GM12873 (cell line): ENCODE data around the gene COL4A2.

Experiments
- TF ChIP-seq, protein P1 (sequence below): IDR thresholded peaks from 2 replicates; pipeline ENCODE4 v1.5.1; 2012; ENCODE audit warnings: low read depth, mild to moderate bottlenecking, moderate library complexity, low read length, control low read depth; ENCODE audit not compliant: insufficient read depth; ENCODE audit errors: missing control alignments

The COL4A2 gene

DNA sequence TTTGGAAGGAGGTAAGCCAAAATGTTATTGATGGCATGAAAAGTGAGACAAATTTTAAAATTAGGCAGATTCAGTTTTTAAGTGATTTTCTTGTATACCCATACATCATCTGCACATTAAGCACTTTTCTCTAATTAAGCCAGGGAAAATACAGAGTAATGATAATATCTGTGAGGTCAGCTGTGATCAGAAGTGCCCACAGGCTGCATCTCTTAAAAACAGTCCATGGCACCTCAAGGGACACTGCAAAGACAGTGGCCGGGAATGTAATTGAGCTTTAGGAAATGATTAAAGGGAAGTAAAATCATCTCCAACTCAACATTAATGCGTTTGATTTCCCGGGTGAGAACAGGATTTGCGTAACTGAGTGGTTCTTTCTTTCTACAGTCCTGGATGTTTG lies 2.1 kb upstream of the COL4A2 start:
- TF ChIP-seq, protein P1, sequence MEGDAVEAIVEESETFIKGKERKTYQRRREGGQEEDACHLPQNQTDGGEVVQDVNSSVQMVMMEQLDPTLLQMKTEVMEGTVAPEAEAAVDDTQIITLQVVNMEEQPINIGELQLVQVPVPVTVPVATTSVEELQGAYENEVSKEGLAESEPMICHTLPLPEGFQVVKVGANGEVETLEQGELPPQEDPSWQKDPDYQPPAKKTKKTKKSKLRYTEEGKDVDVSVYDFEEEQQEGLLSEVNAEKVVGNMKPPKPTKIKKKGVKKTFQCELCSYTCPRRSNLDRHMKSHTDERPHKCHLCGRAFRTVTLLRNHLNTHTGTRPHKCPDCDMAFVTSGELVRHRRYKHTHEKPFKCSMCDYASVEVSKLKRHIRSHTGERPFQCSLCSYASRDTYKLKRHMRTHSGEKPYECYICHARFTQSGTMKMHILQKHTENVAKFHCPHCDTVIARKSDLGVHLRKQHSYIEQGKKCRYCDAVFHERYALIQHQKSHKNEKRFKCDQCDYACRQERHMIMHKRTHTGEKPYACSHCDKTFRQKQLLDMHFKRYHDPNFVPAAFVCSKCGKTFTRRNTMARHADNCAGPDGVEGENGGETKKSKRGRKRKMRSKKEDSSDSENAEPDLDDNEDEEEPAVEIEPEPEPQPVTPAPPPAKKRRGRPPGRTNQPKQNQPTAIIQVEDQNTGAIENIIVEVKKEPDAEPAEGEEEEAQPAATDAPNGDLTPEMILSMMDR = no peak

- TF ChIP-seq, protein P1 = no peak
These were observed 1.5 kb upstream of the COL4A2 start for GRCh38 chr13:110305544-110305943.

DNA sequence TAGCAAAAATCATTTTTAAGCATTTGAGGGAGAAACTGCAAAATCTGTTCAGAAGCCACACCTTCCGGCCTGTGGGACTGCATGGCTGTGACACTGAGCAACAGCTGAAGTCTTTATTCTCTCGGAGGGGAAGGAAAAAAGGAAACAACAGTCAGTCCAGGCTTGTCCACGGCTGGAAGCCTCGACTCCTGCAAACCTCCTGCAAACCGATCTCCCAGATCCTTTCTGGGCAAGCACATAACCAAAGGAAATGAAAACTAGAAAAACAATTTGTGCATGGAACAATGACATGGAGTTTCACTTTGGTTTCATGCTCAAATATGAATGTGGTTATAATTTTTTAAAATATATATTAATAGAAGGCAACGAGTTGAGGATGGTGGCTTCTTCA lies 1.1 kb upstream of the COL4A2 start:
- TF ChIP-seq, protein P1 = no peak

GRCh38 chr13:110306340-110306959 lies 634 bp upstream of the COL4A2 start:
- TF ChIP-seq, protein P1 = no peak

GRCh38 chr13:110307767-110308655 lies 927 bp downstream of the COL4A2 start:
- TF ChIP-seq, protein P1 = no peak

DNA sequence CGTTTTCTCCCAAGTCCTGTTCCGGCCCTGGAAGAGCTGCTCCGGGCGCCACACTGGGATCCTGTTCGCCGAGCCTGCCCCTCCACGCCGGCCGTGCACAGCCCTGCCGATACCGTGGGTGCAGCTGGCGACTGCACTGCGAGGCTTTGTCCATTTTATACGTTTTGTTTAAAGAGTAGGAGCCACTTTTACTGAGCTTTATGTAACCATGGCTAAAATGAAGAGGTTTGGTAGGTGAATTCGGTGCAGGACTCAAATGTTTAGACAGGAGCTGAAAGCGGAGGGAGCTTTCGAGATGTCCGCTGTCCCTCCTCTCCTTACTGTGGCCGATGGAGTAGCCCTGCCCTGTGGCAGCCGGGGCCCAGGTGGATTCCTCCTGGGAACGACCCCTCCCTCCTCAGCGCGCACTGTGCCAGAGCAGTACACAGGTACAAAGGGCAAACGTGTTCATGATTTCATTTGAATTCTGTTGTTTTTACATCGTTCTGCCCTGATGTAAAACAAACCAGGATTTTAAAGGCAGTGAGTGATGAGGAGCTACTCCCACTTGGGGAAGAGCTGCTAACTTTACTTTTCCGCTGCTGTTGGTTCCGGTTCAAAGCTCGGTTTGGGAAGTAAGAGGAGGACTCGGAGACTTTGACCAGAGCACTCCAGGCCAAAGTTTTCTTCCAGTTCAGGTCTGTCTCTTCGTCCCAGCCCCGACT lies 1.7 kb downstream of the COL4A2 start:
- TF ChIP-seq, protein P1 = no peak

- TF ChIP-seq, protein P1 = no peak
These were observed 2.8 kb downstream of the COL4A2 start for GRCh38 chr13:110309661-110310524.
